22Rv1 (cell line): ENCODE data around the gene RAB39B.
A peak's percentile ranks its signal among the peaks of the same experiment; 100 is the strongest.

ENCODE experiments used
- H3K27ac ChIP-seq: fragments of 450-650 bp; 2 replicates; pipeline ENCODE4 v1.5.1; 2017
- CTCF ChIP-seq: fragments of 450-650 bp; IDR thresholded peaks from 2 replicates; pipeline ENCODE4 v1.5.1; 2017; ENCODE audit warnings: mild to moderate bottlenecking
- ZFX ChIP-seq: fragments of 450-650 bp; IDR thresholded peaks from 2 replicates; pipeline ENCODE4 v1.6.1; 2017; ENCODE audit warnings: antibody characterized with exemption, borderline replicate concordance

RAB39B gene

GRCh38 chrX:155262970-155263754 is 1.1 kb downstream of the RAB39B start:
- no peak overlapping the region for H3K27ac ChIP-seq
- no peak for TF ChIP-seq CTCF
- no peak for TF ChIP-seq ZFX

GRCh38 chrX:155259752-155260151 is 4.5 kb downstream of the RAB39B start:
- TF ChIP-seq ZFX (no peak), CTCF (no peak)
- H3K27ac ChIP-seq, result peak overlapping the region; percentile 10

- no peak overlapping the region for H3K27ac ChIP-seq
- TF ChIP-seq ZFX, result no peak
- no peak for TF ChIP-seq CTCF
These were observed 12.9 kb downstream of the RAB39B start for GRCh38 chrX:155251391-155251790.

- no peak overlapping the region for H3K27ac ChIP-seq
- TF ChIP-seq CTCF (no peak), ZFX (no peak)
These were observed 16.8 kb downstream of the RAB39B start for GRCh38 chrX:155247497-155247896.

- no peak overlapping the region for H3K27ac ChIP-seq
- no peak for TF ChIP-seq CTCF
- TF ChIP-seq ZFX, result no peak
These were observed 17.5 kb downstream of the RAB39B start for GRCh38 chrX:155246748-155247147.

- H3K27ac ChIP-seq, result no peak overlapping the region
- TF ChIP-seq ZFX (no peak), CTCF (no peak)
These were observed 22.0 kb downstream of the RAB39B start for GRCh38 chrX:155242300-155242699.

GRCh38 chrX:155237719-155238118 is 26.6 kb downstream of the RAB39B start:
- no peak overlapping the region for H3K27ac ChIP-seq
- TF ChIP-seq CTCF (no peak), ZFX (no peak)
